Naive thymus-derived CD4-positive, alpha-beta T cell (primary cell): ENCODE results near the gene ITGB5. TPM values are rescaled to one million over a fixed set of nuclear protein-coding genes. Genes with fewer than 3 reads are reported as not detected.
A peak's percentile ranks its signal among the peaks of the same experiment; 100 is the strongest.

Experiments
- ATAC-seq: fragments of 150-1000 bp; cut with Tn5 transposase; 2 replicates; pipeline ENCODE4 v1.10.0; 2021; ENCODE audit warnings: mild to moderate bottlenecking, moderate library complexity
- CTCF ChIA-PET: fragments of 350-600 bp; sonication (Branson Sonifier 250); formaldehyde crosslinking; loops from one replicate; lab custom pipeline; 2021; ENCODE audit warnings: antibody characterized with exemption; lab: Charles Lee
- POLR2A ChIA-PET: fragments of 350-600 bp; sonication (Branson Sonifier 250); formaldehyde crosslinking; loops from one replicate; lab custom pipeline; 2021; ENCODE audit warnings: antibody characterized with exemption, inconsistent platforms; lab: Charles Lee
- DNase-seq, 9 donors: peaks; one replicate each; pipeline versions ENCODE4 v3.0.0 to v3.0.0-alpha.2; 2020 to 2022; ENCODE audit warnings: mixed read lengths in 1 of 9
- H3K27ac ChIP-seq: one replicate; pipeline ENCODE4 v1.7.0; 2013; ENCODE audit warnings: mild to moderate bottlenecking, low read depth, low read length, moderate library complexity
- H3K27me3 ChIP-seq, 2 donors: one replicate each; pipeline ENCODE4 v1.7.0; 2013; ENCODE audit warnings: low read length in 2 of 2, mild to moderate bottlenecking in 2 of 2, moderate library complexity in 2 of 2; ENCODE audit not compliant: control insufficient read depth in 2 of 2, insufficient read depth in 2 of 2
- H3K36me3 ChIP-seq, 3 experiments: 1 replicate in 2 of 3; 2 replicates in 1 of 3; pipeline ENCODE4 v1.7.0; 2013; ENCODE audit warnings: low read length in 3 of 3, mild to moderate bottlenecking in 3 of 3, moderate library complexity in 1 of 3; ENCODE audit not compliant: insufficient read depth in 3 of 3, control insufficient read depth in 2 of 3
- H3K4me1 ChIP-seq, 2 donors: one replicate each; pipeline ENCODE4 v1.7.0; 2013; ENCODE audit warnings: low read length in 2 of 2, mild to moderate bottlenecking in 2 of 2, moderate library complexity in 1 of 2; ENCODE audit not compliant: control insufficient read depth in 2 of 2, insufficient read depth in 2 of 2
- H3K4me3 ChIP-seq: 2 replicates; pipeline ENCODE4 v1.7.0; 2013; ENCODE audit warnings: mild to moderate bottlenecking, low read length
- H3K9me3 ChIP-seq, 3 experiments: 1 replicate in 2 of 3; 2 replicates in 1 of 3; pipeline ENCODE4 v1.7.0; 2013; ENCODE audit warnings: low read length in 3 of 3; ENCODE audit not compliant: control insufficient read depth in 2 of 3
- H3K27ac Mint-ChIP-seq, 9 donors: one replicate each; pipeline ENCODE4 v1.8.0; 2020 to 2022; ENCODE audit warnings: mixed read lengths in 9 of 9, mild to moderate bottlenecking in 8 of 9, moderate library complexity in 5 of 9, inconsistent platforms in 2 of 9
- H3K27me3 Mint-ChIP-seq, 5 donors: one replicate each; pipeline ENCODE4 v1.8.0; 2021 to 2022; ENCODE audit warnings: mixed read lengths in 5 of 5, mild to moderate bottlenecking in 1 of 5
- H3K36me3 Mint-ChIP-seq, 5 donors: one replicate each; pipeline ENCODE4 v1.8.0; 2020 to 2022; ENCODE audit warnings: mixed read lengths in 5 of 5, mild to moderate bottlenecking in 3 of 5, inconsistent platforms in 1 of 5
- H3K4me1 Mint-ChIP-seq, 7 donors: one replicate each; pipeline ENCODE4 v1.8.0; 2020 to 2022; ENCODE audit warnings: mixed read lengths in 7 of 7, mild to moderate bottlenecking in 3 of 7, inconsistent platforms in 1 of 7
- H3K4me3 Mint-ChIP-seq, 10 donors: one replicate each; pipeline ENCODE4 v1.8.0; 2020 to 2022; ENCODE audit warnings: mild to moderate bottlenecking in 10 of 10, mixed read lengths in 10 of 10, moderate library complexity in 6 of 10, inconsistent platforms in 2 of 10
- H3K9me3 Mint-ChIP-seq, 11 donors: one replicate each; pipeline ENCODE4 v1.8.0; 2020 to 2022; ENCODE audit warnings: mixed read lengths in 11 of 11, mild to moderate bottlenecking in 4 of 11, inconsistent platforms in 1 of 11, moderate library complexity in 1 of 11
- intact Hi-C, 2 donors: fragments of 100-400 bp; cut with micrococcal nuclease; formaldehyde crosslinking; loops; one replicate each; pipeline ENCODE4 v1.15.1; 2023
- polyA plus RNA-seq, 2 donors: library from polyadenylated mRNA; unstranded; fragments of 300-500 nt; fragmentation: Illumina TruSeq; gene quantifications; one replicate each; pipeline ENCODE4 v1.2.3, GENCODE V29; 2021
- total RNA-seq, 6 experiments: library from RNA in 5 of 6; stranded (reverse) in 5 of 6; gene quantifications; 1 replicate in 5 of 6; 2 replicates in 1 of 6; pipeline ENCODE4 v1.2.3 and lab custom pipeline; 2021 to 2026

ITGB5 gene
- total and polyA plus RNA-seq, 7 experiments from 2014 or later, result 0.29 to 3.5 (median 2.1) TPM; not detected in 2

GRCh38 chr3:124918524-124918923, 31.4 kb upstream of the ITGB5 start:
- no peaks in the 10 kb centered on the region for H3K4me1 ChIP-seq
- CTCF ChIA-PET, result no interaction called here
- H3K4me3 ChIP-seq, result no peak overlapping the region
- Mint-ChIP-seq H3K27me3 (peaks cover 4 to 43% (median 7%) of the 10 kb centered on the region in 5 donors), H3K9me3 (no peaks in the 10 kb centered on the region), H3K36me3 (no peaks in the 10 kb centered on the region), H3K4me1 (no peaks in the 10 kb centered on the region), H3K4me3 (no peak overlapping the region), H3K27ac (no peak overlapping the region)
- POLR2A ChIA-PET, result interaction anchor here (1.0 kb wide), 1 partner anchor 11 kb away, joined by 3 read pairs; no protein-coding TSS in a partner anchor
- H3K36me3 ChIP-seq, result no peaks in the 10 kb centered on the region
- ATAC-seq, result no peak
- intact Hi-C loops, result no loop called here
- H3K27ac ChIP-seq, result no peak overlapping the region
- no peaks in the 10 kb centered on the region for H3K9me3 ChIP-seq
- no peak for DNase-seq
- H3K27me3 ChIP-seq, result no peaks in the 10 kb centered on the region

DNA sequence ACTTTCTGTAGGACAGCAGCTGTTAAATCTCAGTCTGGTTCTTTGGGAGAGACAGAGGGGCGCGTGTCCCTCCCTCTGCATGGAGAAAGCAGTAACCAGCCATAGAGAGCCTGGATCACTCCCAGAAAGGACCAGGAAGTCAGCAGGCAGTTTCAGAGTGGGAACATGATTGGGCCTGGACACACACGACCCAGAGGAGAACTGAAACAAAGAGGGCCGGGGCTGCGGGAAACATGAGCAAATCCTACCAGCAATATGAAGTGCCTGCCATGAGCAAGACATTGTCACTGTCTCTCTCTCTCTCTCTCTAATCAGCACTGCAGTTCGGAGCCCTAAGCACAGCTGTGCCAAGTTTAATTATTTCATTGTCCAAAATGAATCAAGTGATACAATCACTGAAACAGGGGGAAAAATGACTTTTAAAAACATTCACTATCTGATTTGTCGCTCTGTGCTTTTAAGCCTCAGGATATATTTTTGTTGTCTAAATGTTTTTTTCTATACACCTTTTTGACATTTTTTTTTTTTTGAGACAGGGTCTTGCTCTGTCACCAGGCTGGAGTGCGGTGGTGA, 29.8 kb upstream of the ITGB5 start:
- no peaks in the 10 kb centered on the region for H3K27me3 ChIP-seq
- intact Hi-C loops, result no loop called here
- POLR2A ChIA-PET, result no interaction called here
- H3K4me1 ChIP-seq, result no peaks in the 10 kb centered on the region
- no peaks in the 10 kb centered on the region for H3K36me3 ChIP-seq
- Mint-ChIP-seq H3K36me3 (no peaks in the 10 kb centered on the region), H3K9me3 (no peaks in the 10 kb centered on the region), H3K4me1 (no peaks in the 10 kb centered on the region), H3K27me3 (peaks cover 4 to 37% (median 9%) of the 10 kb centered on the region in 5 donors), H3K27ac (no peak overlapping the region), H3K4me3 (no peak overlapping the region)
- H3K27ac ChIP-seq, result no peak overlapping the region
- DNase-seq (no peak), ATAC-seq (peak; percentile 20)
- no peaks in the 10 kb centered on the region for H3K9me3 ChIP-seq
- CTCF ChIA-PET, result no interaction called here
- H3K4me3 ChIP-seq, result no peak overlapping the region

DNA sequence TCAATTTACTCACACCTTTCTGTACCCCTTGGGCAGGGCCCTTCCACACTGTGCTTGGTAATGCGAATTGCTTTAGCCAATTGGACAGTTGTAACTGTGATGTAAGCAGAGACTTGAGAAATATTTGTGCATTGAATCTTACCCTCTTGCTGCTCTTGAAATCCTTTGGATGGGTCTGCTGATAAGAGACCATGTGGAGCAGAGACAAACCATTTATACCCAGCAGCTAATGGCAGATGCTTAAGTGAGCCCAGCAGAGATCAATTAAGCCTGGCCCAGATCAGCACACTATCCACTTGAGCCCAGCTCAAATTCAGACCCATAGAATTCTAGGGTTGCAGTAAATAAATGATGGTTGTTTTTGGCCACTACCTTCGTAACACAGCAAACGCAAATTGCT, 28.1 kb upstream of the ITGB5 start:
- ChIA-PET CTCF (interaction anchor here (0.6 kb wide), 1 partner anchor 13 kb away, joined by 3 read pairs; no protein-coding TSS in a partner anchor), POLR2A (no interaction called here)
- no peaks in the 10 kb centered on the region for H3K4me1 Mint-ChIP-seq
- H3K9me3 ChIP-seq, result no peaks in the 10 kb centered on the region
- no peak overlapping the region for H3K27ac ChIP-seq
- intact Hi-C loops, result no loop called here
- H3K27ac Mint-ChIP-seq, result no peak overlapping the region
- no peak overlapping the region for H3K4me3 ChIP-seq
- no peaks in the 10 kb centered on the region for H3K36me3 Mint-ChIP-seq
- no peak for DNase-seq
- H3K4me1 ChIP-seq, result no peaks in the 10 kb centered on the region
- ATAC-seq, result no peak
- no peaks in the 10 kb centered on the region for H3K27me3 ChIP-seq
- H3K9me3 Mint-ChIP-seq, result no peaks in the 10 kb centered on the region
- no peak overlapping the region for H3K4me3 Mint-ChIP-seq
- H3K27me3 Mint-ChIP-seq, result peaks cover 4 to 37% (median 10%) of the 10 kb centered on the region in 5 donors
- H3K36me3 ChIP-seq, result no peaks in the 10 kb centered on the region

DNA sequence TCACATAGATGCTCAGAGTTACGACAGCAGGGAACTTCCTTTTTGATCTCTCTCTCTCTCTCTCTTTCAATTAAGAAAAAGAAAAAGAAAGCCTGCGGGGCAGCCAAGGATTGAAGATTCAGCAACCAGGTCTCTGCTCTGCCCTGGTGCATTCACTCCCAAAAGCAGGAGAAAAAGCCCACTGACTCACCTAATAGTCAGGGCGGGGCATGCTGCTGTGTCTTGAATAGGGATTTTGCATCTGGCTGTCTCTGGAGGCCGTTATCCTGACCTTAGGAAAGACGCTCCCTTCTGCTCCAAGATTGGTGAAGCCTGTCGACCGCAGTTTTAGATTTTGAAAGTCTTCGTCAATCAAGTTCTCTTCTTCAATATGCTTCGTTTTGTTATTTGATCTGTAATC, 20.8 kb upstream of the ITGB5 start:
- Mint-ChIP-seq H3K4me1 (no peaks in the 10 kb centered on the region), H3K27me3 (peaks cover 0 to 32% (median 14%) of the 10 kb centered on the region in 5 donors), H3K9me3 (no peaks in the 10 kb centered on the region), H3K27ac (no peak overlapping the region), H3K4me3 (no peak overlapping the region), H3K36me3 (no peaks in the 10 kb centered on the region)
- no peaks in the 10 kb centered on the region for H3K4me1 ChIP-seq
- ChIA-PET POLR2A (no interaction called here), CTCF (no interaction called here)
- no peaks in the 10 kb centered on the region for H3K36me3 ChIP-seq
- H3K27me3 ChIP-seq, result no peaks in the 10 kb centered on the region
- H3K9me3 ChIP-seq, result no peaks in the 10 kb centered on the region
- ATAC-seq, result no peak
- no peak for DNase-seq
- H3K27ac ChIP-seq, result no peak overlapping the region
- no peak overlapping the region for H3K4me3 ChIP-seq
- intact Hi-C loops, result no loop called here

DNA sequence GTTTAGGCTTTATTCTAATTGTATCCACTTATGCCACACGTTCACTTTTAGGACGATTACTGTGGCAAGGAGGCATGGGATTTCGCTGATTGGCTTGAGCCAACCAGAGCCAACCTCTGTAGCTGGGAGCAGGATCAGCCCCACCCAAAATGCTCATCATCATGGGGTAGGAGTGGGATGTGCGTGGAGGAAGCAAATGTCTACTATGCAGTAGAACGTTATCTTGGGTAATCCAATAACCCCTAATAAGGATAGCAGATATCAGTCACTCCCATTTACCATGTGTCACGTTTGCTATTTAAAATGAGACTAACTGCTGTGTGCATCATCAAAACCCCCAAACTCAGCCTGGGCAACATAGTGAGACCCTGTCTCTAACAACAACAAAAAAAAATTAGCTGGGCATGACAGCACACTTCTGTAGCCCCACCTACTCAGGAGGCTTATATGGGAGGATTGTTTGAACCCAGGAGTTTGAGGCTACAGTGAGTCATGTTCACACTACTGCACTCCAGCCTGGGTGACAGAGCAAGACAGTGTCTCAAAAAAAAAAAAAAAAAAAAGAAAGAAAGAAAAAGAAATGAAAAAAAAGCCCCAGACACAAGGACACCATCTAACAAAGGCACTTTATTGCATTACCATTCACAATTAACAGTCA, 17.8 kb upstream of the ITGB5 start:
- ChIA-PET POLR2A (no interaction called here), CTCF (interaction anchor here (5.1 kb wide), 1 partner anchor 144 kb away, joined by 73 read pairs; no protein-coding TSS in a partner anchor)
- Histone ChIP-seq H3K9me3 (no peaks in the 10 kb centered on the region), H3K4me1 (peaks cover 0 to 3% of the 10 kb centered on the region in 2 donors), H3K4me3 (no peak overlapping the region), H3K27me3 (no peaks in the 10 kb centered on the region), H3K27ac (no peak overlapping the region), H3K36me3 (no peaks in the 10 kb centered on the region)
- peaks cover 0 to 11% (median 8%) of the 10 kb centered on the region in 7 donors for H3K4me1 Mint-ChIP-seq
- H3K27me3 Mint-ChIP-seq, result peaks cover 4 to 21% (median 14%) of the 10 kb centered on the region in 5 donors
- no peak overlapping the region for H3K4me3 Mint-ChIP-seq
- no peak for ATAC-seq
- H3K36me3 Mint-ChIP-seq, result no peaks in the 10 kb centered on the region
- no peak for DNase-seq
- no peak overlapping the region for H3K27ac Mint-ChIP-seq
- intact Hi-C loops, result no loop called here
- no peaks in the 10 kb centered on the region for H3K9me3 Mint-ChIP-seq

DNA sequence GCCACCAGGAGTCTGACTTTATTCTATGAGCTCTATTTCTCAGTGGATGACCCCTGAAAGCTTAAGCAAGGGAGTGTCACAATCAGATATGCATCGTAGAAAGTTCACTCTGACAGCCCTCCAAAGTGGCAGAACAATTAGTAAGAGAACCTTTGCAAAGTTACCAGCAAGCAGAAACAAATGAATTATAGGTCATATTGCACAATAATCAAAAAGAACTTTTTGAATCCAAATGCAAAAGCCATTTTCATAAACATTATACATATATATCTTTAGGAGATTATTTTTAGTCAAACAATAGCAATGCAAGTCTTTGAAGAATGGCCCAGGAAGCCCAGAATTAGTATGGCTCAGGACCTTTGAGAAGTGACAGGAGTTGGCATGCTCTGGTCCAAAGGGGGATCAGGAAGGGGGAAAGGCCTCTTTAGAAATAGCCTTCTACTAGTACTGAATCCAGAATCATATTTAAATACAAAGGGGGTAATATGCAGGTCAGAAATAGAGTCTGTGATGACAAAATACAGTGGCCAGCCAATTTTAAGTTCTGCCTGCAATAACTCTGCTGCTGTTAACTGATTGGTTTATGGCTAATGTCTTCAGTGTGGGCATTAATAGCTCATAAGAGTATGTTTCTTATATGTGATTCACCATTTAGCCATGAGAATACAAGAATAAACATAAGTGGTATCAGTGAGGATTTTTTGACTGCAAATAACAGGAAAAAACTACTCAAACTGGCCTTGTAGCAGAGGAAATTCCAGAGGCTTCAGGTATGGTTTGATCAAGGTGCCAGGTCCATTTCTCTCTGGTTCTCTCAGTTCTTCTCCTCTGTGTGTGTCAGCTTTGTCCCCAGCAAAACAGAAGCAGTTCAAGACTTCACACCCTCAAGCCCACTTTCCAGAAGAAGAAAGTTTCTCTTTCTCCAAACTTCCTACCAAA, 17.0 kb upstream of the ITGB5 start:
- Histone ChIP-seq H3K9me3 (no peaks in the 10 kb centered on the region), H3K36me3 (no peaks in the 10 kb centered on the region), H3K27ac (no peak overlapping the region), H3K4me1 (peaks cover 0 to 3% of the 10 kb centered on the region in 2 donors), H3K27me3 (no peaks in the 10 kb centered on the region), H3K4me3 (no peak overlapping the region)
- Mint-ChIP-seq H3K36me3 (no peaks in the 10 kb centered on the region), H3K27ac (no peak overlapping the region), H3K27me3 (peaks cover 4 to 21% (median 14%) of the 10 kb centered on the region in 5 donors), H3K4me3 (no peak overlapping the region), H3K4me1 (peaks cover 0 to 11% (median 8%) of the 10 kb centered on the region in 7 donors), H3K9me3 (no peaks in the 10 kb centered on the region)
- ATAC-seq, result no peak
- POLR2A ChIA-PET, result no interaction called here
- CTCF ChIA-PET, result interaction anchor here (0.6 to 5.1 kb wide), 2 partner anchors 144 to 534 kb away, joined by 6 to 73 read pairs; no protein-coding TSS in a partner anchor
- no peak for DNase-seq
- intact Hi-C loops, result no loop called here
